Renal pelvis (tissue), 4 donors: ENCODE results near the gene EXOC3. TPM values are rescaled to one million over a fixed set of nuclear protein-coding genes. Genes with fewer than 3 reads are reported as not detected.
"Not testable (repeated sequence)": the region's sequence is repeated elsewhere in the genome, so short reads cannot be mapped to it uniquely, and the experiment has no call there.

Experiments
- DNase-seq: peaks from one replicate; pipeline ENCODE4 v3.0.0-alpha.2; 2013
- polyA plus RNA-seq, 3 donors: library from polyadenylated mRNA; unstranded; fragments of 120-200 nt; gene quantifications; one replicate each; pipeline ENCODE4 v1.2.1, GENCODE V29; 2013; ENCODE audit not compliant: insufficient read length in 3 of 3

The EXOC3 gene
- polyA plus RNA-seq, 3 donors, result 57.0 to 79.1 (median 66.9) TPM

DNA sequence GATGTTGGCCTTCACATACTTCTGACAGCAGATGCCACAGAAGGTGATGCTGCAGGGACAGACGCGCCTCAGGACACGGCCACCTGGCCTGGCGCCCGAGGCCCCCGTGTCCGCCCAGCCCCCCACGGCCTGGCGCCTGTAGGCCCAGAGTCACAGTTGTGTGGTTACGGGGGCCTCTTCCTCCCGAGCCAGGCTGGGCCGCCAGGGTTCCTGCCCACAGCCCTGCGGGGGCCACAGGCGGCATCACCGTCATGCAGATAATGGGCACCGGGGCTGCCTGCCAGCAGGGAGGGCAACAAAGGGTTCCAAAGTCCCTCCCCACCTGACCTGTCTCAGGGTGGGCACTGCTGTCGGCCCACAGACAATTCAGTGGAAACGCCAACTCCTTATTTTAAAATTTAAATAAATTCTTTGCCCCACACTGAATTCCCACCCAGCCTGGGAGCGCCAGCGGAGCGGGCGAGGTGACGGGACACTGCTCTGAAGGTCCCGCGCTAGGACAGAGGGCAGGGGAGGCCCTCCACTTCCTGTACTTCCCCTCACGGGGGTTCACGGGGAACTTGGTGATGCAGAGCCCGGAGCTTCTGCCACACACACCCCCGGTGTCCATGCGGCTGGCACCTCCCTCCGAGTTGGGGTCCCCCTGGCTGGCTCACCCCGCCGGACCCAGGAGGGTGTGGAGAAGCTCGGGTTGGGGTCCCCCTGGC, 40.6 kb downstream of the EXOC3 start:
- DNase-seq, result no peak

DNA sequence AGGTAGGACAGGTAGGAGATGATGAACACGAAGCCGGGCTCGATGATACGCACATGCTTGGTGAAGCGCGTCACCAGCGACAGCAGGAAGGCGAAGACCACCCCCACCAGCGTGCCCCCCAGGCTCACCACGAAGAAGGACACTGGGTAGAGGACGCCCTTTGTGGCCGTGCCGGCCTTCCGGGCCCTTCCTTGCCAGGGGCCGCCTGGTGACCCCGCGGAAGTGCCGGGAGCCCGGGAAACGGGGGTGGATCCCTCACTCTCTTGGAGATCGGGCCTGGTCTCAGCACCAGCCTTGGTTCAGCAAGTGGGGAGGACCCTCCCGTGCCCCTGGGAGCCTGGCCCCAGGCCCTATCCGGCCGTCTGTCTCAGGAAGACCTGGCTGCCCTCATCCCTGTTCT, 41.6 kb downstream of the EXOC3 start:
- no peak for DNase-seq

DNA sequence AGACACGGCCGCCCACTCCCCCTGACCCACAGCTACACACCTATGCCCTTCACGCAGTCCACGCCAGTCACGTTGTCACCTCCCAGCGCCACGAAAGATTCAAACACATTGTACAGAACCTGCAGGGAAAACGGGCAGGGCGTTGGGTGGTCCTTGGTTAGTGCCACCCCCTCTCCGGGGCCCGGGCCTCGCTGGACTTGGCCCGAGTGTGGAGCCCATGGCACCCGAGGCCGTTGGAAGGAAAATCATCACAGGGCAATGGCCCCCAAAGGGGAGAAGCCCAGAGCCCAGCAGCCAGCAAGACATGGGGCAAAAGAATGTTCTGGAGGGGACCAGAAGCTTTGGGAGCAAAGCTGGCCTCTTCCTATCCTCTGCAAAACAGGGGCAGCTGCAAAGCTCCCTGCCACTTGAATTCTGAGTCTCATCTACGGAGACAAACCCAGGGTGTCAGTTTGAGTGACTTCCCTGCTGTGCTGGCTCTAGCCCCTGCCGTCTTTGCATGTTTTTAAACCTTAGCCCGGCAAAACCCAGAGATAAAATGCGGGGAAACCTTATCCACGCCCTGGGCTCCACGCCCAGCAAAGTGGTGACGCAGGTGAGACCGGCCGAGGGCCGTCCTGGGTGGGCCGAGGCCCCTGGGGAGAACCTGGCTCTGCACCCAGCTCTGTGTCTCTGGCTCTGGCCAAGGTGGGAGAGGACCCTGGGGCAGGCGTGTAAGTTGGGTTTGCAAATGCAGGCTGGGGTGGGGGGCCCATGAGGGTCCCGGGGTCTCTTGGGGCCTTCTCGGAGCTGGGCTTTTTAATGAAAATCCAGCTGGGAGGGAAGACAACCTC, 42.4 kb downstream of the EXOC3 start:
- DNase-seq, result no peak

DNA sequence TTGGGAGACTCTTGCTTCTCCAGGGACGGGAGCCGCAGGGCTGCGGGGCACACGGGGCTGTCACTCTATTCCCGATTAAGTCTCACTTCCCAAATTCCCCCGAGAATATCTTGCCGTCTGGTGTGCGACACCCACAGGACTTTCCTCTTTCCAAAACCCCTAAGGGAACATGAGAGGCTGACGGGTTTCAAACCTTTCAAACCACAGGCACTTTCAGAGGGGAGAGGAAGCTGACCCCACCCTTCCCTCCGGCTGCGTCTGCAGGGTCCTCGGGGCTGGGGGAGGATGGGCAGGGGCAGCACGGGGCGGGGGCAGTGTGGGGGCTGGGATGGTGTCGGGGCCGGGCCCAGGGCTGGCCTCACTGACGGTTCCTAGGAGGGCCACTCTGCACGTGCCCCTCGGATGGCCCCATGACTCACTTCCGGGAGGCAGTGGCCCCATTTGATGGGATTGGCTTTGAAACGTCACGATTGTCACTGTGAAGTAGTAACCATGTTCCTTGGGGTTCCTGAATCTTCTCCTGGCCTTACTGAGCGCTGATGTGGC, 43.0 kb downstream of the EXOC3 start:
- no peak for DNase-seq

DNA sequence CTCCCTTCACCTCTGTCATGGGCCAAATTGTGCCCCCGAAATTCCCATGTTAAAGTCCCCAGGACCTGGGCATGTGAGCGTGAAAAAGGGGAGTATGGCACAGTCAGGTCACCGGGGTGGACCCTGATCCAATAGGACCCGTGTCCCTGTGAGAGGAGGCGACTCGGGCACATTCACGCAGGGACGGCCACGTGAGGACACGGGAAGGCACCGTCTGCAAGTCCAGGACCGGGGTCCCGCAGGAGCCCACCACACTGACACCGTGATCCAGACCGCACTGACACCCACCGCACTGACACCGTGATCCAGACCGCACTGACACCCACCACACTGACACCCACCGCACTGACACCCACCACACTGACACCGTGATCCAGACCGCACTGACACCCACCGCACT, 43.6 kb downstream of the EXOC3 start:
- not testable (repeated sequence) for DNase-seq

DNA sequence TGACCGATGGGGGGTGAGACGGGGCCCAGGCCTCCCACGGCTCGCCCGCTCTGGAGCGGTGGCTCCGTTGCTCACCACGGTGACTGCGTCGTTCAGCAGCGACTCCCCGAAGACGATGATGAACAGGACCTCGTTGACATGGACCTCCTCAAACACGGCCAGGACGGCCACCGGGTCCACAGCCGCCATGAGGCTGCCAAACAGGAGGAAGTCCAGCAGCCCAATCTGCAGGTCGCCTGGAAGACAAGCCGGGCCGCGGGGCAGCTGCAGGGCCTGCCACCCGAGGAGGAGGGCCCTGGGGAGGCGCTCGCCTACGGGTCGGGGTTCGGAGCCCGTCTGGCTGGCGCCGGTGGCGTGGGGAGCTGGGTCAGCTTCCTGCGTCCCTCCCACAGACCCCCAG, 45.3 kb downstream of the EXOC3 start:
- no peak for DNase-seq

DNA sequence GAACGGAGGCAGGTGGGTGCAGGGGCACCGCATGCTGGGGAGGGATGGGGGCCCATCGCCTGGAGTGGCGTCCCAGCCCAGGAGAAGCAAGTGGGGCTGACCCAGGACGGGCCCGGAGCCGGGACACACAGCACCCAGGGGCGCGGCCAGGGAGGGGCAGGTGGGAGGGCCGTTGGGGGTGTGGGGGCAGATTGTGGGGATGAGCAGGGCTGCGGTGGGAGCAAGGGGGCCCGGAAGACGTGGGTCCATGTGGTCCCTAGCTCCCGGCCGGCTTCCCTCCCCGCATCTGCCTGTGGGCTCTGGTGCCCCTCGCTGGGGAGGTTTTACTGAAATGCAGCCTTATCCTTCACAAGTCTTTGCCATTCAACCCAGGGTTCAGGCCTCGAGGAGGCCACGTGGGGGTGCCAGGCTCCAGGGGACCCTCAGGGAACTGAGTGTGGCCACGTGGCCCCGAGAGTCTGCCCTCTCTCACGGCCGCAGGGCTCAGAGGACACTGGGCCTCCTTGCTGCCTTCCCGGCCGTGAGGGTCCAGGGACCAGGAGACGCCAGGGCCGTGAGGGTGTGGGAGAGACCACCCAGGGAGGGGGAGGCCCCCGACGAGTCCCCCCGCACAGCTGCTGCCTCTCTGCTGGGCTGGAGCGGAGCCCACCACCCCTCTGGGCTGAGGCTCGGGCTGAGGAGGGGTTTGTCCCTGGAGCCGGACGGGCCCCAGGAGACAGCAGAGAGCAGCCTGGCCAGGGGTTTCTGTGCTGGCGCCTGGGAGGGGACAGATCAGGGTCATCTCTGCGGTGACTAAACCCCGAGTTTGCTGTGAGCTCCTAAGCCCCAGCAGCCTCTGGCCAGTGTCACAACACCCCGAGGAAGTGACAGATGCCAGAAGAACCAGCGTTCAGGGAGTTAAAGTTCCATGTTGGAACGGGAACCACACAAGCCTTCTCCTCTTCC, 46.0 kb downstream of the EXOC3 start:
- no peak for DNase-seq

DNA sequence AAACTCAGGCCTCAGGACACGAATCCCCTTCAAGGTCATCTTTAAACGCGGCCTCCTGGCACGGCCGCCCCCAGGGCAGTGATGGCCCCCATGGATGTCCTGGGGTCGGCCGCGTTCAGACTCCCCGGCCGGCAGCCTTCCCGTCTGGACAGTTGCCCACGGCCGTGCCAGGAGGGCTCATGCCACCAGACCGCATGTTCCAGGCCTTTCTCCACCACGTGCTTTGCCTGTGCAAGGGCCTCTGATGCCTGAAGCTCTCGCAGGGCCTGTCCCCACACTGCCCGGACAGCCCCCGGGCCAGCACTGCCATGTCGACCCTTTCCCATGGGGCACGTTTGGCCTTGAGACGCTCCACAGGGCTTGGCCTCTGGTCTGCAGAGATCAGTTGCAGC, 46.7 kb downstream of the EXOC3 start:
- DNase-seq, result no peak

DNA sequence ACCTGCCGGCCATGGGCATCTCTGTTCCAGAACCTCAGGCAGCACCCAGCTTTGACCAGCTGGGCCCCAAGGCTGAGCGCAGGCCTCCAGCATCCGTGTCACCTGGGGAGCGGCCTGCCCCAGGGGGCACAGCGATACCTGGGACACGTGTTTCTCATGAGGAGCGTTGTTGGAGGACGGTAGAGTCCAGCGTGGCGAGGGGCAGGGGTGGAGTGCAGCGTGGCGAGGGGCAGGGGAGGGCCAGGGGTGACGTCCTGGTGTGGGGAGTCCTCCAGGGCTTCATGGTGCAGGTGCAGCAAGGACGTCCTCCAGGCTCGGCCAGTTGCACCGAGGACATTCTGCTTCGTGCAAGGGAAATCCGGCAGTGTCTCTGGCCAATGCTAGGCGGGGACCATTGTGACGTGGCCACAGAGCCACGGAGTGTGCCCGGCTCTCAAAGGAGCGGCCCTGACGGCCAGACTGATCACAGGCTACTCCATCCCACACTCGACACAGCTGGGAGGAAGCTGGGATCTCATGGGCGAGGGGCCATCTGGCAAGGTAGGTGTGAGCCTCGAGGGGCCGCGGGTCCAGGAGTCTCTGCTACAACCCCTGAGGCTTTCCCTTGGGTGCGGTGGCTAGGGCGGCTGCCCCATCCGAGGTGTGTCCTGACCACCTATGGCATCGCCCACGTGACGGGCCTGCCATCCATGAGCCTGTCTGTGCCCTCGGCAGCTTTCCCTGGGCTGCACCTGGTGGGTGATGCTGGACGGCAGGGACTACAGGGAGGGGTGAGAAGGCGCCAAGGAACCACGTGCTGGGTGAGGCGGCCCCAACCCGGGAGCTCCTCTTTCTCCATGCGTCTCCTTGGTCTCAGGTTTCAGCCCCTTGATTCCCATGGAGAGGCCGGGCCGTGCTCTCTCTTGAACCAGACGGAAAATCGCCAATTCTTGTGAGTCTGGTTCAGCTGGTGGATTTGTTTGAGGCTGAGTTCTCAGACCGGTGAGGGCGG, 47.4 kb downstream of the EXOC3 start:
- DNase-seq, result no peak

DNA sequence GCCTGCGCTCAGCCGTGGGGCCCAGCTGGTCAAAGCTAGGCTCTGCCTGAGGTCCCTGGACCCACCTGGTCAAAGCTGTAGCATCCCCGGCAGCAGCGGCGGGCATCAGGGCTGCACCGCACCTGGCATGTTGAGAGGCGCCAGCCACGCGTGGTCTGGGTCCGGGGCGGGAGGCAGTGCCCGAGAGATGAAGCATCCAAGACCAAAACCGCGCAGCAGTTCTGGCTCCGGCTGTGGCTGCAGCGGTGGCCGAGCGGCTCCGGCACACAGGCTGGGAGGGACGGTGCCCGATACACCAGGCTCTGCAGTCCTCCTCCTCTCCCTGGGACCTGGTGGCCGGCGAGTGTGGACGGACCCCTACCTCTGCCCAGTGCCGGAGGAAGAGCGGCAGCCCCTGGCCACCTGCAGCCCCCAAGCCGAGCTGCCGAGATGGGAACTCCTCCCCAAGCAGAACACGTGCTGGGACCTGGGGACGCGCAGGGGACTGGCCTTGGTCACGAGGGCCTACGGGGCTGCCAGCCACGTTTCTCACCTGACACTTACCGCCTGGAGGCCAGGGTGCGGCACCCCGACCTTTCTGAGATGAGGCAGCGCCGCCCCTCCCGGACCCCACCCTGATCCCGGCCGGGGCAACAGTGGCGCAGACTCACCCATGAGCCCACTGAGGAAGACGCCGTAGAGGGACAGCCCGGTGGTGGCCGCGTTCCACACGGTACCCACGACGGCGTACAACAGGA, 48.3 kb downstream of the EXOC3 start:
- no peak for DNase-seq

DNA sequence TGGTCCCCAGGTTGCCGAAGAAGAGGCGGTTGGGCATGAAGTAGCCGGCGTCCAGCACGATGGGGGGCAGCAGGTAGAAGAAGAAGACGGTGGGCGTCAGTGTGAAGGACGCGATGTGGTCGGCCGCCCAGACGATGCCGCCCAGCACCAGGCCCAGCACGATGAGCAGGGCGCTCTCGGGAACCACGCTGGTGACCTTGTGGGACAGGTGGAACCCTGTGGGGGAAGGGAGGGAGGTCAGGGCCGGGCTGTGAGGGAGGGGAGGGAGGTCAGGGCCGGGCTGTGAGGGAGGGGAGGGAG, 48.8 kb downstream of the EXOC3 start:
- no peak for DNase-seq

DNA sequence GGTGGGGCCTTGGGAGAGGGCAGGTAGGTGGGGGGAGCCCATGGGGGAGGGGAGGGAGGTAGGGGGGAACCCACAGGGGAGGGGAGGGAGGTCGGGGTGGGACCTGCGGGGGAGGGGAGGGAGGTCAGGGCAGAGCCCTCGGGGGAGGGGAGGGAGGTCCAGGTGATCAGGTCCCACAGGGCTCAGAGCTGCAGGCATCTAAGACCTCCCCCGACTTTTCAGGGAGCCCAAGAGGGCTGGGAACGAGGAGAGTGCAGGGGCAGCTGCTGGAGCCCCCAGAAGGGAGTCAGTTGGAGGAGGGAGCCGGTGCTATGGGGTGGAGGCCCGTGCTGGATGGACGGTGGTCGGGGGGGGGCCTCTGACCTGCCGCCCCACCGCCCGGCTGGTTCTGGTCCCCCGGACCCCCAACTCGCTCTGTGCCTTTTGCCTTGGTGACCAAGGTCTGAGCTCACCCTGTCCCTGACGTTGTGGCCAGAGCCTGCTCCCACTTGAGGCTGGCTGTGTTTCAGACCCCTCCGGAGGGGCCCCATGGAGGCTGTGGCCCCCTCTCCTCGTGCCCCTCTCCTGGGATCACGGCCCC, 49.4 kb downstream of the EXOC3 start:
- DNase-seq, result no peak

DNA sequence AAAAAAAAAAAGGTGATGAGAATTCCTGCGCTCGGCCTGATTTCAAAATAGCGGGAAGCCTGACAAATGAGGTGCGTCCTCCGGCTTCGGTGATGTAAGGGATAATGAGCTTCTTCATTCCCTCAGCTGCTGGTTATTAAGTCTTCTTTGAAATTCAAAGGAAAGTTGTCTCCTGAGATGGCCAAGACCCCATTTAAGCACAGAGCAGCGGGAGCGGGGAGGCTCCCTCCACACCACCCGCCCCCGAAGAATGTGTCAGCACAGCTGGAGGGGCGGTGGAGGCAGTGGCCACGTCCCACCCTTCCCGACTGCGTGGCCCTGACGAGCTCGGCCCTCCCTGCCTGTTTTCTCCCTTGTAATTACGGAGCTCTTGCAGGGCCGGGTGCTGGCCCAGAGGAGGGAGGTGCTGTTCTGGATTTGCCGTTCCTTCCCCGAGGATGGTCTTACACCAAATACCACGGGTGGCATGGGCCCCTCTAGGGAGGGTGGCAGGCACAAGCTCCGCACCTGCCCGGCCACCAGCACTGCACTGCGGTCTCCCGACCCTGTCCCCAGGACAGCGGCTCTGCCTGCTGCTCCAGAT, 50.2 kb downstream of the EXOC3 start:
- DNase-seq, result no peak

DNA sequence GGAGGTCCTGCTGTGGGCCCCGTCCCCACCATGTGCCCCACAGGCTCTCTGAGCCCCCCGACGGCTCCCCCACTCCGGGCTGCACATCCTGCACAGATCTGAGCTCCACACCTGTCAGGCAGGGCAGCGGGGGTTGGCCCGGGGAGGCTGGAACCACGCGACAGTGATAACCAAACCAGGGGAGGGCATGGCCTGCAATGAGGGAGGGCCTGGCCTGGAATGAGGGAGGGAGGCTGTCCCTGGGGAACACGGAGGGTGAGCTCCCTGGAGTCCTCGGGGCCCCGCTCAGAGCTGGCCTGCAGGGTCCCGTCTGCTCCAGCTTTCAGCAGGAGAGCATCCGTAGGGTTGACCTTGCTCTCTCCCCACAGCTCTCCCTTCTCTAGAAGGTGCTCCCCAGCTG, 50.8 kb downstream of the EXOC3 start:
- no peak for DNase-seq

DNA sequence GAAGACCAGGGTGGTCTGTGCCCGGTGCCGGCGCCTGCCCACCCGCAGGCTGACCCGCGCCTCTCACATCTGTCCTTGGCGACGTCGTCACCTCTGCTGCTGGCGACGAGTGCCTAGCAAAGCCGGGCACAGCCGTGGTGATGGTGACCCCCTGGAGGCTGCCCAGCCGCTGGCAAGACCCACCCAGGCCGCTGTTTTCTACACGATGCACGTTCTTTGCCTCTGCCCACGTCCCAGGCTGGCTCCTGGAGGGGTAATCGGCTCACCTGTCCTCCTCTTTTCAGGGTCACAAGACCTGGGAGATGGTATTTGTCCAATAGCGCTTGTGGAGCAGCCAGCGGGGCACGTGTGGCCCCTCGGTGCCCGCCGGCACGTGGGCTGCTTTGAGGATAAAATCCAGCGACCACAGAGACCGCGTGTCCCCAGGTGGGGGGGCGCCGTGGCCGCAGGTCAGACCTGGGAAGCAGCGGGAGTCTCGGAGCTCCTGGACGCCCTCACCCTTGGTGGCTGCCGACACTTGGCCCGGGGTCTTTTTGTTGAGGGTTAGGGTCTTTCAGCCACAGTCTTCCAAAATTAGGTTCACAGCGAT, 51.8 kb downstream of the EXOC3 start:
- no peak for DNase-seq

DNA sequence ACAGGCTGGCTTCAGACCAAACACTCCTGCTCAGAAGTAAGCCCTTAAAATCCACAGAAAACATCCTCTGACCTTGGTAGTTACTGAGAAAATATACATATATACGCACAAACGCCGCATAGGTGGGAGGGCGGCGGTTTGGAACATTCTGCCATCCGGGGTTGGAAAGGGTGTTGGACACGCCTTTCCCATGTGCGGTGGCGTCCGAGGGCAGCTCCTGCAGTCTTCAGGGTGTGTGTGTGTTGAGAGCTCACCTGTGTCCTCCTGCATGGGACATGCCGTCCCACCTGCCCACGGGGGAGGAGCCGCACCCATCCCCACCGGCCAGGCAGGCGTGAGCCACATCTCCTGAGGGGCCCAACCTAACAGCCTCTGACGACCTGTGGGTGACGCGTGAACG, 53.1 kb downstream of the EXOC3 start:
- no peak for DNase-seq

DNA sequence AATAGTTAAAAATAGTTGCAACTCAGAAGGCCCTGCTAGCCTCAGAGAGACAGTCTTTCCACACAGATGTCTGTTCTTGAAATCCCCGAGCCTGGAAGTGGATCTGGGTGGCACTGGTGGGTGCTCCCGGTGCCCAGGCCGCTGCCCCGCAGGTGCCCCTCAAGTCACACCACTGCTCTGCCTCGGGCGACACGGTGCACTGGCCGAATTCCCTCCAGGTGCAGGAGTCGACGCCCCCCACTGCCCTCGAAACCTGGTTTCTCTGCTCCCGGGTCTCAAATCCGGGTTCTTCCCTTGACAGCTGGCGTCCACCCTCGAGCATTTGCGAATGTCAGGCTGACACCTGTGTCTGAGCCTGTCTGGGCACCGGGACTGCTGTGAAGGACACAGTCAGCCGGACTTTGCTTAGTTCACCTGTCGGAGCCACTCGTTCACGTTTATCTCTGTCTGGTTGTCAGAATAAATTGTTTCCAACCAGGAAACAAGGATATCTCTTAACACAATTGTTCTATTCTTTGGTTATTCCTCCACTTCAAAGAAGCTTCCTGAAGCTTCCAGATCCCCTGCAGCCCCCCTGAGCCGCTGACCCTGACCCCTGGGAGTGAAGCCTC, 54.2 kb downstream of the EXOC3 start:
- DNase-seq, result no peak

DNA sequence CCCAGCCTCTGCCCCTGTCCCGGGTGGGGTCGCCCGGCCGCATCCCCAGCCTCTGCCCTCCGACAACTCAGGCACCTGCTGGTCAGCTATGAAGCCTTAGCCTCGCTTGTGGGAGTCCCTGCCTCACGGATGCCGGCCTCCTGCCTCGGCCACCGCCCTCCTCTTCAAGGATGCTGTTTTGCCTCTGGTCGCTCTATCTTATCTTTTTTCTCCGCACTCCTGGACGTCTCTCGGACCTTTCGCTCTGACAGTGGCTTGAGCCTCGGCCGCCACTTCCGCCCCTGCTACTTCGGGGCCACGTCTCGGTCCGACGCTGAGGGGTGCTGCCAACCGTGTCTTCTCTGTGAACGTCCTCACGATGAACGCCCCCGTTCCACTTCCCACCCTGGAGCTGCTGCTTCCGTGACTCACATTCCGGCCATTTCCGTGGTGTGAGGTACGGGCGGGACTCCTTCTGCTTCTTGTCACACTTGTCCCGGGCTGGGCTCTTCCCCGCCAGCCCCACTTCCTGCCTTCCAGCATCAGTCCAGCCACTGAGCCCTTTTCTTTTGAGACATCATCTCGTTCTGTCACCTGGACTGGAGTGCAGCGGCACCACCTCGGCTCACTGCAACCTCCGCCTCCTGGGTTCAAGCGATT, 55.0 kb downstream of the EXOC3 start:
- no peak for DNase-seq
